CD4-positive, alpha-beta T cell (primary cell): Measurements from ENCODE around the gene HEATR5A. TPM values are rescaled to one million over a fixed set of nuclear protein-coding genes. Genes with fewer than 3 reads are reported as not detected.
A peak's percentile ranks its signal among the peaks of the same experiment; 100 is the strongest.
"Not testable (repeated sequence)": the region's sequence is repeated elsewhere in the genome, so short reads cannot be mapped to it uniquely, and the experiment has no call there.

Experiments used
- ATAC-seq: fragments of 200-7000 bp; cut with Tn5 transposase; one replicate; pipeline ENCODE4 v1.10.0; 2022; ENCODE audit warnings: mild to moderate bottlenecking; ENCODE audit not compliant: poor library complexity
- CTCF ChIA-PET: fragments of 350-600 bp; sonication (Branson Sonifier 250); formaldehyde crosslinking; loops from one replicate; lab custom pipeline; 2021; ENCODE audit warnings: antibody characterized with exemption, inconsistent platforms; lab: Charles Lee
- POLR2A ChIA-PET: fragments of 350-600 bp; sonication (Branson Sonifier 250); formaldehyde crosslinking; loops from one replicate; lab custom pipeline; 2021; ENCODE audit warnings: antibody characterized with exemption, inconsistent platforms; lab: Charles Lee
- DNase-seq, 14 experiments: peaks; one replicate each; pipeline ENCODE4 v3.0.0-alpha.2; 2013 to 2020; ENCODE audit warnings: mixed read lengths in 2 of 14
- H3K27ac ChIP-seq, 2 donors: one replicate each; pipeline versions ENCODE4 v1.5.1 to v1.7.0; 2013; ENCODE audit warnings: low read length in 2 of 2, low read depth in 1 of 2, mild to moderate bottlenecking in 1 of 2
- H3K27me3 ChIP-seq, 2 experiments: 1 replicate in 1 of 2; 2 replicates in 1 of 2; pipeline versions ENCODE4 v1.6.1 to v1.7.0; 2013; ENCODE audit warnings: low read length in 2 of 2, control low read depth in 1 of 2, mild to moderate bottlenecking in 1 of 2, moderate library complexity in 1 of 2; ENCODE audit not compliant: insufficient read depth in 2 of 2, control insufficient read depth in 1 of 2
- H3K36me3 ChIP-seq: one replicate; pipeline ENCODE4 v1.6.1; 2013; ENCODE audit warnings: low read length, control low read depth; ENCODE audit not compliant: insufficient read depth
- H3K4me1 ChIP-seq: one replicate; pipeline ENCODE4 v1.6.1; 2013; ENCODE audit warnings: low read length, control low read depth; ENCODE audit not compliant: insufficient read depth
- H3K4me3 ChIP-seq: one replicate; pipeline ENCODE4 v1.5.1; 2013; ENCODE audit warnings: mild to moderate bottlenecking, low read length, moderate library complexity
- H3K9me3 ChIP-seq, 2 experiments: 1 replicate in 1 of 2; 2 replicates in 1 of 2; pipeline versions ENCODE4 v1.6.1 to v1.7.0; 2013; ENCODE audit warnings: low read length in 2 of 2, mild to moderate bottlenecking in 2 of 2, control low read depth in 1 of 2, moderate library complexity in 1 of 2; ENCODE audit not compliant: control insufficient read depth in 1 of 2, insufficient read depth in 1 of 2
- H3K27ac Mint-ChIP-seq: one replicate; pipeline ENCODE4 v1.8.0; 2020; ENCODE audit warnings: mixed read lengths
- H3K27me3 Mint-ChIP-seq: one replicate; pipeline ENCODE4 v1.8.0; 2021; ENCODE audit warnings: mixed read lengths
- H3K36me3 Mint-ChIP-seq: one replicate; pipeline ENCODE4 v1.8.0; 2021; ENCODE audit warnings: low read depth, mixed read lengths
- H3K4me1 Mint-ChIP-seq: one replicate; pipeline ENCODE4 v1.8.0; 2021; ENCODE audit warnings: low read depth, mixed read lengths
- H3K4me3 Mint-ChIP-seq: one replicate; pipeline ENCODE4 v1.8.0; 2020; ENCODE audit warnings: mild to moderate bottlenecking, mixed read lengths
- H3K9me3 Mint-ChIP-seq: one replicate; pipeline ENCODE4 v1.8.0; 2020; ENCODE audit warnings: mixed read lengths
- CTCF ChIP-seq: fragments of 200-600 bp; IDR thresholded peaks from one replicate; pipeline ENCODE4 v1.8.0; 2022; ENCODE audit warnings: antibody characterized with exemption, mild to moderate bottlenecking
- intact Hi-C, 2 experiments: fragments of 100-400 bp; cut with DNase I in 1 of 2; cut with micrococcal nuclease in 1 of 2; formaldehyde crosslinking; loops; one replicate each; pipeline versions ENCODE4 v1.15.1 to v1.9.0; 2023 to 2025; cut with DNase I, micrococcal nuclease
- total RNA-seq, 174 experiments: library from RNA in 2 of 174; stranded (reverse) in 2 of 174; gene quantifications; one replicate each; pipeline ENCODE4 v1.2.3 and lab custom pipeline; 2021 to 2026

The HEATR5A gene
- total RNA-seq, 2 experiments from 2014 or later = 5.2 to 5.5 TPM

- Mint-ChIP-seq H3K4me3 (no peak overlapping the region), H3K36me3 (no peaks in the 10 kb centered on the region), H3K27ac (no peak overlapping the region), H3K4me1 (peaks cover 7% of the 10 kb centered on the region), H3K9me3 (no peaks in the 10 kb centered on the region), H3K27me3 (no peaks in the 10 kb centered on the region)
- H3K4me3 ChIP-seq = no peak overlapping the region
- POLR2A ChIA-PET = no interaction called here
- ATAC-seq (no peak), DNase-seq (peak in 1 of 14 experiments; percentile 28)
- TF ChIP-seq CTCF = no peak
- intact Hi-C loops = no loop called here
- peaks cover 11% of the 10 kb centered on the region for H3K4me1 ChIP-seq
- no peaks in the 10 kb centered on the region for H3K9me3 ChIP-seq
- no peaks in the 10 kb centered on the region for H3K27me3 ChIP-seq
- no peaks in the 10 kb centered on the region for H3K36me3 ChIP-seq
- CTCF ChIA-PET = no interaction called here
- H3K27ac ChIP-seq = no peak overlapping the region
Measured at GRCh38 chr14:31263485-31264133, 156.7 kb downstream of the HEATR5A start.

- Mint-ChIP-seq H3K27me3 (no peaks in the 10 kb centered on the region), H3K36me3 (no peaks in the 10 kb centered on the region), H3K4me1 (peaks cover 7% of the 10 kb centered on the region), H3K27ac (no peak overlapping the region), H3K4me3 (no peak overlapping the region), H3K9me3 (no peaks in the 10 kb centered on the region)
- ATAC-seq = no peak
- POLR2A ChIA-PET = interaction anchor here (1.2 kb wide), 1 partner anchor 54 kb away, joined by 4 read pairs; the partner anchor contains the start of gene HECTD1
- no peak overlapping the region for H3K27ac ChIP-seq
- CTCF ChIA-PET = no interaction called here
- no peaks in the 10 kb centered on the region for H3K36me3 ChIP-seq
- peaks cover 11% of the 10 kb centered on the region for H3K4me1 ChIP-seq
- no peak overlapping the region for H3K4me3 ChIP-seq
- intact Hi-C loops = no loop called here
- H3K27me3 ChIP-seq = no peaks in the 10 kb centered on the region
- peak in 1 of 14 experiments; percentile 21 for DNase-seq
- no peak for TF ChIP-seq CTCF
- no peaks in the 10 kb centered on the region for H3K9me3 ChIP-seq
Measured at GRCh38 chr14:31261859-31262731, 158.3 kb downstream of the HEATR5A start.

GRCh38 chr14:31261523-31261858 lies 158.9 kb downstream of the HEATR5A start:
- Histone ChIP-seq H3K4me3 (no peak overlapping the region), H3K36me3 (no peaks in the 10 kb centered on the region), H3K27ac (no peak overlapping the region), H3K27me3 (no peaks in the 10 kb centered on the region), H3K9me3 (no peaks in the 10 kb centered on the region), H3K4me1 (peaks cover 11% of the 10 kb centered on the region)
- Mint-ChIP-seq H3K36me3 (no peaks in the 10 kb centered on the region), H3K27me3 (no peaks in the 10 kb centered on the region), H3K4me1 (peaks cover 7% of the 10 kb centered on the region), H3K9me3 (no peaks in the 10 kb centered on the region), H3K27ac (no peak overlapping the region), H3K4me3 (no peak overlapping the region)
- intact Hi-C loops = no loop called here
- no peak for TF ChIP-seq CTCF
- ChIA-PET CTCF (no interaction called here), POLR2A (no interaction called here)
- DNase-seq = no peak
- no peak for ATAC-seq

GRCh38 chr14:31259040-31259435 lies 161.3 kb downstream of the HEATR5A start:
- POLR2A ChIA-PET = interaction anchor here (0.7 kb wide), 1 partner anchor 789 kb away, joined by 3 read pairs; no protein-coding TSS in a partner anchor
- CTCF ChIA-PET, H3K36me3 ChIP-seq: not testable (repeated sequence)

More at GRCh38 chr14:31259040-31259435, 161.3 kb downstream of the HEATR5A start:
- H3K27ac ChIP-seq, H3K27me3 Mint-ChIP-seq, H3K27ac Mint-ChIP-seq, H3K9me3 Mint-ChIP-seq, H3K4me3 ChIP-seq, intact Hi-C loops, H3K27me3 ChIP-seq, H3K36me3 Mint-ChIP-seq, DNase-seq, H3K4me3 Mint-ChIP-seq, H3K9me3 ChIP-seq, H3K4me1 ChIP-seq, H3K4me1 Mint-ChIP-seq, ATAC-seq: not testable (repeated sequence)
